Neural cell (in vitro differentiated cells): ENCODE data around the gene ATP5ME. TPM values are rescaled to one million over a fixed set of nuclear protein-coding genes. Genes with fewer than 3 reads are reported as not detected.

ENCODE experiments used
- polyA plus RNA-seq: library from polyadenylated mRNA; depleted of rRNA; stranded (reverse); fragments of >200 nt; gene quantifications from 2 replicates; pipeline ENCODE4 v1.2.3, GENCODE V29; 2014

ATP5ME gene
- polyA plus RNA-seq, 1 donor from 2014 or later, result 156 TPM

Other genes starting within 250 kb of the ATP5ME start
- 43.3 and 47.1 TPM in 2 replicates for gene ZNF721, start 175.1 kb downstream of the ATP5ME start, polyA plus RNA-seq
- 53.5 and 60.4 TPM in 2 replicates for gene PIGG, start 175.1 kb downstream of the ATP5ME start, polyA plus RNA-seq
- 16.0 and 20.4 TPM in 2 replicates for gene TMEM271, start 98.0 kb downstream of the ATP5ME start, polyA plus RNA-seq
- gene PDE6B, start 48.7 kb downstream of the ATP5ME start, polyA plus RNA-seq, result 3.2 and 6.1 TPM in 2 replicates
- gene MYL5, start 266 bp upstream of the ATP5ME start, polyA plus RNA-seq, result 15.1 and 18.3 TPM in 2 replicates
- gene SLC49A3, start 14.9 kb upstream of the ATP5ME start, polyA plus RNA-seq, result not detected in 2 replicates
- gene PCGF3, start 31.6 kb upstream of the ATP5ME start, polyA plus RNA-seq, result 117 and 131 TPM in 2 replicates
- gene CPLX1, start 151.9 kb upstream of the ATP5ME start, polyA plus RNA-seq, result 5.1 and 7.6 TPM in 2 replicates